SH-SY5Y (cell line): Measurements from ENCODE around the gene GPR176.

Experiments used
- GATA2 ChIP-seq: IDR thresholded peaks from 2 replicates; pipeline ENCODE4 v1.6.1; 2011; ENCODE audit warnings: mild to moderate bottlenecking, low read depth, low read length
- GATA3 ChIP-seq: IDR thresholded peaks from 2 replicates; pipeline ENCODE4 v1.6.1; 2011; ENCODE audit warnings: low read depth, mild to moderate bottlenecking, low read length, moderate library complexity

DNA sequence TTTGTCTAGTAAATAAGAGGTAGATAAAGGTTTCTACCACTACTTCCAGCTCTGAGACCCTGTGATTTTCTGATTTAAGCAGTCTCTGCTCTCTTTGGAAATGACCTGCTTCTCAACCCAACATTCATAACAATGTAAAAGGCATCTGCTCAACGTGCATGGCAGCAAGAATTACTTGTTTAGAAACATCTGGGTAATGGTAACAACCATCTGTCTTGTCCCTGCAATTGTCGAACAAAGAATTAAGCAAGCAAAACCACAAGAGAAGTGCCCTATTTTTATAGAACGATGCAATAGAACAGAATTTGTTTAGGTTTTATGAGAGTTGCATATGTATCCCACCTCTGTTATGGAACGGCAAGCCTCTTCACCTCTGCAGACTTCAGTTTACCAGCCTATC, 130.3 kb downstream of the GPR176 start:
- TF ChIP-seq GATA3 (no peak), GATA2 (no peak)
